NCI-H2171 (cell line): ENCODE data around the gene SMIM45.

Experiments used
- DNase-seq: peaks from one replicate; lab custom pipeline; 2025; lab: John Stamatoyannopoulos, UW

Gene SMIM45

DNA sequence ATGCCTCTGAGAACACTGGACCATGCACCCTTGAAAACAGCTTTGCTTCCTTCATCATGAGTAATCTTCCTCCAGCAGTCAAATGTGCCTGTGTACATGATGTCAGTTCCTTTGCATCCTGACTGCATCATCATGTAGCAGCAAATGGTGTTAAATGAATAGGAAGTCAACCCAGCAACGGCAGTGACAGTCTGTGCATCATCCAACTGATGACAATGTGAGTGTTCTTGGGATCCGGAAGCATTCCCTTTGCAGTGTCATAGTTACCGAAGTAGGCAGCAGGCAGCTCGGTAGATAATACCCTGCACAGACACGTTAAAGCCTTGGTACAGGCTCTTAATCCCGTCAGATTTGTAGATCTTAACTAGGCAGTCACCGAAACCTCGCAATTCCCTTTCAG, 49.2 kb downstream of the SMIM45 start:
- no peak for DNase-seq

DNA sequence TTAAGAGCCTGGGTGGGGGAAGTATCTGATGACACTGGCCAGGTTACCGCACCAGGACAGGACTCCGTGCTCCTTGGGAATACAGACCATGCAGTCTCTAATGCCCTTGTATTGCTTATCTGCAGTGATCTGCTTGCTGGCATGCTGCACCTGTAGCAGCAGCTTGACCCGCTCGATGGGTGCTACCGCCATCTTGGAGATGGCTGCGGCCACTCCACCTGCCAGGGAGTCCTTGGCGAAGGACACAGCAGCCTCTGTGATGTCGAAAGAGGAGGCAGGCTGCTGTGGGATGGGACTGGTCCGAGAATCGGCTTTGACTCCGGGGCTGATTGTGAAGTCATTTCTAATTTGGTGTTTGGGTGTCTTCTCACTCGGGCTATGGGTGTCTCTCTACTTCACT, 49.8 kb downstream of the SMIM45 start:
- no peak for DNase-seq

DNA sequence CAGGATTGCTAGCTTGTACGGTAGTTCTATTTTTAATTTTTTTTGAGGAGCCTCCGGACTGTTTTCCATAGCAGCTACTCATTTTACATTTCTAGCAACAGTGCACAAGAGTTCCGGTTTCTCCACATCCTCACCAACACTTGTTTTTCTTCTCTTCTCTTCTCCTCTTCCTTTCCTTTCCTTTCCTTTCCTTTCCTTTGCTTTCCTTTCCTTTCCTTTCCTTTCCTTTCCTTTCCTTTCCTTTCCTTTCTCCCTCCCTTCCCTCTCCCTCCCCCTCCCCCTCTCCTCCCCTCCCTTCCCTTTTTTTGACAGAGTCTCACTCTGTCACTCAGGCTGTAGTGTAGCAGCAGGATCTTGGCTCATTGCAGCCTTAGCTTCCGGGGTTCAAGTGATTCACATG, 56.0 kb downstream of the SMIM45 start:
- DNase-seq, result no peak
